ENCODE results near the gene GNAI1. TPM values are rescaled to one million over a fixed set of nuclear protein-coding genes. Genes with fewer than 3 reads are reported as not detected.

GNAI1 gene
- total and polyA plus RNA-seq, 11 donors, result 4.6 to 26.1 (median 14.1) TPM

DNA sequence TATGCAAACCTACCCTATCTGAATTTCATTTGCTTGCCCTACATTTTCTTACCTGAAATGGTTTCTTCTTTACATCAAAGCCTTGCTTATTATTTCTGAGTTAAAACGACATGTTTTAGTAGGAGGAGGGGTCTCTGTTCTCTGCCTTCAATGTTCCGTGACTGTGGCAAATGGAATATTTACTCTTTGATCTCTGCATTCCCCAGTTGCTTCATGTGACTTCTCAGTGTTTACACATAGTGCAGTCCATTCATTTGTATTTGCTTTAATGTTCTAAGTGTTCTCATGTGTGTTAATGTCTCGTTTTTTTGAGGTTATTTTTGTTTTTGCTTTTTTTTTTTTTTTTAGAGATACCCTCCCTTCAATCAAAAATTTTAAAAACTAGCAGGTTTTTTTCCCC lies 75.8 kb downstream of the GNAI1 start:
- Histone ChIP-seq H3K4me3 (no peak overlapping the region), H3K4me1 (no peaks in the 10 kb centered on the region), H3K9me3 (no peaks in the 10 kb centered on the region), H3K27me3 (no peaks in the 10 kb centered on the region), H3K27ac (no peak overlapping the region), H3K36me3 (peaks cover 0 to 56% (median 13%) of the 10 kb centered on the region in 9 donors)
- 67 to 78% (median 74%) methylated on average over 3 of the region's 3 CpGs for WGBS, 4 donors
- DNase-seq (no peak), ATAC-seq (no peak)
- TF ChIP-seq POLR2A (IDR thresholded peaks at IDR 0.05), result no peak
- TF ChIP-seq, protein P1, sequence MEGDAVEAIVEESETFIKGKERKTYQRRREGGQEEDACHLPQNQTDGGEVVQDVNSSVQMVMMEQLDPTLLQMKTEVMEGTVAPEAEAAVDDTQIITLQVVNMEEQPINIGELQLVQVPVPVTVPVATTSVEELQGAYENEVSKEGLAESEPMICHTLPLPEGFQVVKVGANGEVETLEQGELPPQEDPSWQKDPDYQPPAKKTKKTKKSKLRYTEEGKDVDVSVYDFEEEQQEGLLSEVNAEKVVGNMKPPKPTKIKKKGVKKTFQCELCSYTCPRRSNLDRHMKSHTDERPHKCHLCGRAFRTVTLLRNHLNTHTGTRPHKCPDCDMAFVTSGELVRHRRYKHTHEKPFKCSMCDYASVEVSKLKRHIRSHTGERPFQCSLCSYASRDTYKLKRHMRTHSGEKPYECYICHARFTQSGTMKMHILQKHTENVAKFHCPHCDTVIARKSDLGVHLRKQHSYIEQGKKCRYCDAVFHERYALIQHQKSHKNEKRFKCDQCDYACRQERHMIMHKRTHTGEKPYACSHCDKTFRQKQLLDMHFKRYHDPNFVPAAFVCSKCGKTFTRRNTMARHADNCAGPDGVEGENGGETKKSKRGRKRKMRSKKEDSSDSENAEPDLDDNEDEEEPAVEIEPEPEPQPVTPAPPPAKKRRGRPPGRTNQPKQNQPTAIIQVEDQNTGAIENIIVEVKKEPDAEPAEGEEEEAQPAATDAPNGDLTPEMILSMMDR (IDR thresholded peaks at IDR 0.05), result no peak
- intact Hi-C loops (cut with DNase I), result loop anchor here in 1 of 10 donors (10.0 kb wide), 1 partner anchor 74 kb away; no protein-coding TSS in a partner anchor

DNA sequence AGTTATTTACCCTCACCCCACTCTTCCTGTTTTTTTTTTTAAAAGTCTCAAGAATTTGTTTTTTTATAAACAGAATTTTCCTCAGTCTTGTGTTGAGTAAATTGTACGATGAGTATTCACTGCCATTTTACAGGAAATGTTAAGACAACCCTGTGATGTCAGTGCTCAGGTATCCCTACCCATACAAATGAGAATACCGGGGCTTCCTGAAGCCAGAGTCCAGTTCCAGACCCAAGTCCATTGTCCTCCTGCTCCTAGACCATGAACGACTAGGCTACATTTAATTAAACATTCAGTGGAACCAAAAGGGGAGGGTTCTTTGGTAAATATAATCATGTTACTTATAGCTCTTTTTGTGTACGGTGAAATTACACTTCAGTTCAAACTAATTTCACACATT lies 79.2 kb downstream of the GNAI1 start:
- no peaks in the 10 kb centered on the region for H3K27me3 ChIP-seq
- ATAC-seq, result no peak
- H3K4me1 ChIP-seq, result no peaks in the 10 kb centered on the region
- intact Hi-C loops (cut with DNase I), result loop anchor here in 1 of 10 donors (10.0 kb wide), 1 partner anchor 71 kb away; no protein-coding TSS in a partner anchor
- H3K36me3 ChIP-seq, result peaks cover 0 to 76% (median 13%) of the 10 kb centered on the region in 9 donors
- TF ChIP-seq, protein P1 (IDR thresholded peaks at IDR 0.05), result no peak
- no peak for TF ChIP-seq POLR2A (IDR thresholded peaks at IDR 0.05)
- no peak overlapping the region for H3K4me3 ChIP-seq
- no peak for DNase-seq
- no peaks in the 10 kb centered on the region for H3K9me3 ChIP-seq
- WGBS, 4 donors, result 78 to 85% (median 84%) methylated on average over 4 of the region's 4 CpGs
- H3K27ac ChIP-seq, result no peak overlapping the region

DNA sequence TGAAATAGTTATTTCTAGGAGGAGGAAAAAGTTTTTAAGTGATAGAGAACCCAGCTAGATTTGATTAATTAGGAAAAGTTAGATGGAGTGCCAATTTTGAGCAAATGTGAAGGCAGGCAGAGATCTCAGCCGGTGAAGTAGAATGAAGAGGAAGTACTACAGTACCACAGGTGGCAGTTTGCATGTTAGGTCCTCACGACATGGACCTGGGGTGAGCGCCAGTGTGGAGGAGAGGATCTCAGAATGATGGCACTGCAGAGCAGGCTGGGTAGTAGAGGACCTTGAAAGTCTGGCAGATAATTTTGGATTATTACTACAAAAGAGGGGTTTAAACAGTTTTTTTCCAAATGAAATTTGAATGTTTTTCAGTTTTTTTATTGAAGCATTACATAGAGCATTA lies 81.1 kb downstream of the GNAI1 start:
- ATAC-seq (no peak), DNase-seq (no peak)
- Histone ChIP-seq H3K4me3 (no peak overlapping the region), H3K4me1 (no peaks in the 10 kb centered on the region), H3K27ac (no peak overlapping the region), H3K9me3 (no peaks in the 10 kb centered on the region), H3K27me3 (no peaks in the 10 kb centered on the region), H3K36me3 (peaks cover 0 to 81% (median 13%) of the 10 kb centered on the region in 9 donors)
- no peak for TF ChIP-seq POLR2A (IDR thresholded peaks at IDR 0.05)
- TF ChIP-seq, protein P1 (IDR thresholded peaks at IDR 0.05), result no peak
- intact Hi-C loops (cut with DNase I), result loop anchor here in 1 of 10 donors (10.0 kb wide), 1 partner anchor 69 kb away; no protein-coding TSS in a partner anchor
- 79 to 90% (median 86%) methylated on average over 3 of the region's 3 CpGs for WGBS, 4 donors

DNA sequence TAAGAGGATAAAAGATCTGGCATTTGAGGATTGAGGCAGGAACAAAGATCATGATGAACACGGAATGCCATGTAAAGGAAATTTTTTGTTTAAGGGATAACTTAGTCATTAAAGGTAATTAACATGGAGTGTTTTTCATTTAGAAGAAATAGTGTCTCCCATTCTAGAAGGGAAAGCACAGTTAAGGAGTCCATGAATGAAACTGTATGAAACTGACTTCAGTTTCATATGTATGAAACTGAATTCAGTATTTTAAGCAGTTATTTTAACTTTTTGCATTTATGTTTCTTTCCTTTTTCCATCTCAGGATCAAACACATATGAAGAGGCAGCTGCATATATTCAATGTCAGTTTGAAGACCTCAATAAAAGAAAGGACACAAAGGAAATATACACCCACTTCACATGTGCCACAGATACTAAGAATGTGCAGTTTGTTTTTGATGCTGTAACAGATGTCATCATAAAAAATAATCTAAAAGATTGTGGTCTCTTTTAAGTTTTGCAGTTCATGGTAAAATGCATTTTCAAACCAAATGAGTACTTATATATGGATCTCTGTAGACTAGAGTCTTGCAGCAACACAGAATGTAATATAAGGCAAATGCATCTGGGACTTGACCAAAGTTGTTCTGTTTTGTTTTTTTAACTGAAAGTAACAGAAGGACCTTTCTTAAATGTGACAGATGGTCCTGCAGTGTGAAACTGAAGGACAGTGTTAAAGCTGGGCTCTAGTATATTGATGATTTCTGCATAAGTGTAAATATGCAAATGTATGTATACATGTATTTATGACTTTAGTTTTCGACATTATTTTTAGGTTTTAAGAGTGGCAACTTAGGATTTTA lies 82.6 kb downstream of the GNAI1 start:
- no peak overlapping the region for H3K4me3 ChIP-seq
- H3K36me3 ChIP-seq, result peaks cover 0 to 66% (median 2%) of the 10 kb centered on the region in 9 donors
- 88 to 93% (median 92%) methylated on average over 2 of the region's 2 CpGs for whole genome bisulfite sequencing, 4 donors
- intact Hi-C loops (cut with DNase I), result loop anchor here in 1 of 10 donors (10.0 kb wide), 1 partner anchor 68 kb away; no protein-coding TSS in a partner anchor
- DNase-seq, result no peak
- H3K27ac ChIP-seq, result no peak overlapping the region
- TF ChIP-seq, protein P1 (IDR thresholded peaks at IDR 0.05), result no peak
- TF ChIP-seq POLR2A (IDR thresholded peaks at IDR 0.05), result no peak
- no peaks in the 10 kb centered on the region for H3K4me1 ChIP-seq
- no peaks in the 10 kb centered on the region for H3K9me3 ChIP-seq
- no peaks in the 10 kb centered on the region for H3K27me3 ChIP-seq
- no peak for ATAC-seq
